ENCODE data around the gene PADI2. TPM values are rescaled to one million over a fixed set of nuclear protein-coding genes. Genes with fewer than 3 reads are reported as not detected.

PADI2 gene
- total and polyA plus RNA-seq, 2 experiments from 2014 or later = 1.7 to 4.3 TPM

DNA sequence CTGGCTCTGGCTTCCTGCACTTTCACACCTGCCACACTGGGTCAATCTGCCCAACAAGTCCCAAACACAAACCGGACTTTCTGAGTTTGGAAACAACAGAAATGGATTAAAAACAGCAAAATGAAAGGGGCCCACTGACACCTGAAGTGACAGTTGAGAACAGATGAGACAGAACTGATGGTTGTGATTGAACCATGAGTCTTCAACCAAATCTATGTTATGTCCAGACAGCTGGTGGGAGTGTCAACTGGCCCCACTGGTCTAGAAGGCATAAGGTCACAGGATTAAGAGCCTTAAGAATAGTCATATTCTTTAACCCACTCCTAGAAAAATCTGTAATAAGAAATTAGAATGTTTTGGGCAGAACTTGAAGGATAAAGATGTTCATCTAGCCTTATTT is 94.5 kb downstream of the PADI2 start:
- Histone ChIP-seq H3K27me3 (ENCODE audit: insufficient read depth) (no peaks in the 10 kb centered on the region), H3K27ac (ENCODE audit: low read depth) (no peak overlapping the region), H3F3A (replicated peaks; ENCODE audit: low read depth) (peaks cover 12% of the 10 kb centered on the region; the same call in 1 of the 2 replicates), H2AFZ (no peak overlapping the region), H3K4me2 (no peak overlapping the region), H3K4me3 (no peak overlapping the region), H3K9me2 (ENCODE audit: insufficient read depth) (no peaks in the 10 kb centered on the region), H3K4me1 (ENCODE audit: insufficient read depth) (no peaks in the 10 kb centered on the region), H3K79me2 (replicated peaks; ENCODE audit: insufficient read depth) (no peaks in the 10 kb centered on the region), H3K36me3 (ENCODE audit: insufficient read depth) (peaks cover 54% of the 10 kb centered on the region), H4K20me1 (replicated peaks; ENCODE audit: insufficient read depth) (peaks cover 10% of the 10 kb centered on the region)
- H3K4me3 Mint-ChIP-seq = no peak overlapping the region
- ATAC-seq (no peak), DNase-seq (ENCODE audit: low spot score) (no peak)
- no peaks in the 10 kb centered on the region for H3K9me3 Mint-ChIP-seq
- H3K4me1 Mint-ChIP-seq = no peaks in the 10 kb centered on the region
- no peak overlapping the region for H3K27ac Mint-ChIP-seq
- TF ChIP-seq, protein P1, sequence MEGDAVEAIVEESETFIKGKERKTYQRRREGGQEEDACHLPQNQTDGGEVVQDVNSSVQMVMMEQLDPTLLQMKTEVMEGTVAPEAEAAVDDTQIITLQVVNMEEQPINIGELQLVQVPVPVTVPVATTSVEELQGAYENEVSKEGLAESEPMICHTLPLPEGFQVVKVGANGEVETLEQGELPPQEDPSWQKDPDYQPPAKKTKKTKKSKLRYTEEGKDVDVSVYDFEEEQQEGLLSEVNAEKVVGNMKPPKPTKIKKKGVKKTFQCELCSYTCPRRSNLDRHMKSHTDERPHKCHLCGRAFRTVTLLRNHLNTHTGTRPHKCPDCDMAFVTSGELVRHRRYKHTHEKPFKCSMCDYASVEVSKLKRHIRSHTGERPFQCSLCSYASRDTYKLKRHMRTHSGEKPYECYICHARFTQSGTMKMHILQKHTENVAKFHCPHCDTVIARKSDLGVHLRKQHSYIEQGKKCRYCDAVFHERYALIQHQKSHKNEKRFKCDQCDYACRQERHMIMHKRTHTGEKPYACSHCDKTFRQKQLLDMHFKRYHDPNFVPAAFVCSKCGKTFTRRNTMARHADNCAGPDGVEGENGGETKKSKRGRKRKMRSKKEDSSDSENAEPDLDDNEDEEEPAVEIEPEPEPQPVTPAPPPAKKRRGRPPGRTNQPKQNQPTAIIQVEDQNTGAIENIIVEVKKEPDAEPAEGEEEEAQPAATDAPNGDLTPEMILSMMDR (conservative IDR thresholded peaks at IDR 0.05; ENCODE audit: low read depth in 2 of 2) = no peak
- TF ChIP-seq STAT1 (IDR thresholded peaks at IDR 0.05; ENCODE audit: unreplicated experiment) (no peak), EZH2 (IDR thresholded peaks at IDR 0.05; ENCODE audit: low read depth, unreplicated experiment) (no peak), CREB1 (CRISPR knock-in tag; IDR thresholded peaks at IDR 0.05; ENCODE audit: low read depth) (no peak), EZH2phosphoT487 (IDR thresholded peaks at IDR 0.05; ENCODE audit: unreplicated experiment) (no peak), ZNF114 (CRISPR knock-in tag; IDR thresholded peaks at IDR 0.05) (no peak), POLR2AphosphoS5 (IDR thresholded peaks at IDR 0.05; ENCODE audit: low read depth) (no peak), JUNB (IDR thresholded peaks at IDR 0.05; ENCODE audit: unreplicated experiment) (no peak), NANOG (IDR thresholded peaks at IDR 0.05; ENCODE audit: borderline replicate concordance) (no peak), ZNF331 (CRISPR knock-in tag; IDR thresholded peaks at IDR 0.05; ENCODE audit: low read depth) (no peak)
- TF ChIP-seq, protein P2, sequence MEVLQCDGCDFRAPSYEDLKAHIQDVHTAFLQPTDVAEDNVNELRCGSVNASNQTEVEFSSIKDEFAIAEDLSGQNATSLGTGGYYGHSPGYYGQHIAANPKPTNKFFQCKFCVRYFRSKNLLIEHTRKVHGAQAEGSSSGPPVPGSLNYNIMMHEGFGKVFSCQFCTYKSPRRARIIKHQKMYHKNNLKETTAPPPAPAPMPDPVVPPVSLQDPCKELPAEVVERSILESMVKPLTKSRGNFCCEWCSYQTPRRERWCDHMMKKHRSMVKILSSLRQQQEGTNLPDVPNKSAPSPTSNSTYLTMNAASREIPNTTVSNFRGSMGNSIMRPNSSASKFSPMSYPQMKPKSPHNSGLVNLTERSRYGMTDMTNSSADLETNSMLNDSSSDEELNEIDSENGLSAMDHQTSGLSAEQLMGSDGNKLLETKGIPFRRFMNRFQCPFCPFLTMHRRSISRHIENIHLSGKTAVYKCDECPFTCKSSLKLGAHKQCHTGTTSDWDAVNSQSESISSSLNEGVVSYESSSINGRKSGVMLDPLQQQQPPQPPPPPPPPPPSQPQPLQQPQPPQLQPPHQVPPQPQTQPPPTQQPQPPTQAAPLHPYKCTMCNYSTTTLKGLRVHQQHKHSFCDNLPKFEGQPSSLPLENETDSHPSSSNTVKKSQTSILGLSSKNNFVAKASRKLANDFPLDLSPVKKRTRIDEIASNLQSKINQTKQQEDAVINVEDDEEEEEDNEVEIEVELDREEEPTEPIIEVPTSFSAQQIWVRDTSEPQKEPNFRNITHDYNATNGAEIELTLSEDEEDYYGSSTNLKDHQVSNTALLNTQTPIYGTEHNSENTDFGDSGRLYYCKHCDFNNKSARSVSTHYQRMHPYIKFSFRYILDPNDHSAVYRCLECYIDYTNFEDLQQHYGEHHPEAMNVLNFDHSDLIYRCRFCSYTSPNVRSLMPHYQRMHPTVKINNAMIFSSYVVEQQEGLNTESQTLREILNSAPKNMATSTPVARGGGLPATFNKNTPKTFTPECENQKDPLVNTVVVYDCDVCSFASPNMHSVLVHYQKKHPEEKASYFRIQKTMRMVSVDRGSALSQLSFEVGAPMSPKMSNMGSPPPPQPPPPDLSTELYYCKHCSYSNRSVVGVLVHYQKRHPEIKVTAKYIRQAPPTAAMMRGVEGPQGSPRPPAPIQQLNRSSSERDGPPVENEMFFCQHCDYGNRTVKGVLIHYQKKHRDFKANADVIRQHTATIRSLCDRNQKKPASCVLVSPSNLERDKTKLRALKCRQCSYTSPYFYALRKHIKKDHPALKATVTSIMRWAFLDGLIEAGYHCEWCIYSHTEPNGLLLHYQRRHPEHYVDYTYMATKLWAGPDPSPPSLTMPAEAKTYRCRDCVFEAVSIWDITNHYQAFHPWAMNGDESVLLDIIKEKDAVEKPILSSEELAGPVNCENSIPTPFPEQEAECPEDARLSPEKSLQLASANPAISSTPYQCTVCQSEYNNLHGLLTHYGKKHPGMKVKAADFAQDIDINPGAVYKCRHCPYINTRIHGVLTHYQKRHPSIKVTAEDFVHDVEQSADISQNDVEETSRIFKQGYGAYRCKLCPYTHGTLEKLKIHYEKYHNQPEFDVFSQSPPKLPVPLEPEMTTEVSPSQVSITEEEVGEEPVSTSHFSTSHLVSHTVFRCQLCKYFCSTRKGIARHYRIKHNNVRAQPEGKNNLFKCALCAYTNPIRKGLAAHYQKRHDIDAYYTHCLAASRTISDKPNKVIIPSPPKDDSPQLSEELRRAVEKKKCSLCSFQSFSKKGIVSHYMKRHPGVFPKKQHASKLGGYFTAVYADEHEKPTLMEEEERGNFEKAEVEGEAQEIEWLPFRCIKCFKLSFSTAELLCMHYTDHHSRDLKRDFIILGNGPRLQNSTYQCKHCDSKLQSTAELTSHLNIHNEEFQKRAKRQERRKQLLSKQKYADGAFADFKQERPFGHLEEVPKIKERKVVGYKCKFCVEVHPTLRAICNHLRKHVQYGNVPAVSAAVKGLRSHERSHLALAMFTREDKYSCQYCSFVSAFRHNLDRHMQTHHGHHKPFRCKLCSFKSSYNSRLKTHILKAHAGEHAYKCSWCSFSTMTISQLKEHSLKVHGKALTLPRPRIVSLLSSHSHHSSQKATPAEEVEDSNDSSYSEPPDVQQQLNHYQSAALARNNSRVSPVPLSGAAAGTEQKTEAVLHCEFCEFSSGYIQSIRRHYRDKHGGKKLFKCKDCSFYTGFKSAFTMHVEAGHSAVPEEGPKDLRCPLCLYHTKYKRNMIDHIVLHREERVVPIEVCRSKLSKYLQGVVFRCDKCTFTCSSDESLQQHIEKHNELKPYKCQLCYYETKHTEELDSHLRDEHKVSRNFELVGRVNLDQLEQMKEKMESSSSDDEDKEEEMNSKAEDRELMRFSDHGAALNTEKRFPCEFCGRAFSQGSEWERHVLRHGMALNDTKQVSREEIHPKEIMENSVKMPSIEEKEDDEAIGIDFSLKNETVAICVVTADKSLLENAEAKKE (CRISPR knock-in tag; IDR thresholded peaks at IDR 0.05) = no peak
- TF ChIP-seq, protein P3, sequence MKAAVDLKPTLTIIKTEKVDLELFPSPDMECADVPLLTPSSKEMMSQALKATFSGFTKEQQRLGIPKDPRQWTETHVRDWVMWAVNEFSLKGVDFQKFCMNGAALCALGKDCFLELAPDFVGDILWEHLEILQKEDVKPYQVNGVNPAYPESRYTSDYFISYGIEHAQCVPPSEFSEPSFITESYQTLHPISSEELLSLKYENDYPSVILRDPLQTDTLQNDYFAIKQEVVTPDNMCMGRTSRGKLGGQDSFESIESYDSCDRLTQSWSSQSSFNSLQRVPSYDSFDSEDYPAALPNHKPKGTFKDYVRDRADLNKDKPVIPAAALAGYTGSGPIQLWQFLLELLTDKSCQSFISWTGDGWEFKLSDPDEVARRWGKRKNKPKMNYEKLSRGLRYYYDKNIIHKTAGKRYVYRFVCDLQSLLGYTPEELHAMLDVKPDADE (IDR thresholded peaks at IDR 0.05) = no peak
- TF ChIP-seq, protein P4, sequence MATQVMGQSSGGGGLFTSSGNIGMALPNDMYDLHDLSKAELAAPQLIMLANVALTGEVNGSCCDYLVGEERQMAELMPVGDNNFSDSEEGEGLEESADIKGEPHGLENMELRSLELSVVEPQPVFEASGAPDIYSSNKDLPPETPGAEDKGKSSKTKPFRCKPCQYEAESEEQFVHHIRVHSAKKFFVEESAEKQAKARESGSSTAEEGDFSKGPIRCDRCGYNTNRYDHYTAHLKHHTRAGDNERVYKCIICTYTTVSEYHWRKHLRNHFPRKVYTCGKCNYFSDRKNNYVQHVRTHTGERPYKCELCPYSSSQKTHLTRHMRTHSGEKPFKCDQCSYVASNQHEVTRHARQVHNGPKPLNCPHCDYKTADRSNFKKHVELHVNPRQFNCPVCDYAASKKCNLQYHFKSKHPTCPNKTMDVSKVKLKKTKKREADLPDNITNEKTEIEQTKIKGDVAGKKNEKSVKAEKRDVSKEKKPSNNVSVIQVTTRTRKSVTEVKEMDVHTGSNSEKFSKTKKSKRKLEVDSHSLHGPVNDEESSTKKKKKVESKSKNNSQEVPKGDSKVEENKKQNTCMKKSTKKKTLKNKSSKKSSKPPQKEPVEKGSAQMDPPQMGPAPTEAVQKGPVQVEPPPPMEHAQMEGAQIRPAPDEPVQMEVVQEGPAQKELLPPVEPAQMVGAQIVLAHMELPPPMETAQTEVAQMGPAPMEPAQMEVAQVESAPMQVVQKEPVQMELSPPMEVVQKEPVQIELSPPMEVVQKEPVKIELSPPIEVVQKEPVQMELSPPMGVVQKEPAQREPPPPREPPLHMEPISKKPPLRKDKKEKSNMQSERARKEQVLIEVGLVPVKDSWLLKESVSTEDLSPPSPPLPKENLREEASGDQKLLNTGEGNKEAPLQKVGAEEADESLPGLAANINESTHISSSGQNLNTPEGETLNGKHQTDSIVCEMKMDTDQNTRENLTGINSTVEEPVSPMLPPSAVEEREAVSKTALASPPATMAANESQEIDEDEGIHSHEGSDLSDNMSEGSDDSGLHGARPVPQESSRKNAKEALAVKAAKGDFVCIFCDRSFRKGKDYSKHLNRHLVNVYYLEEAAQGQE (IDR thresholded peaks at IDR 0.05; ENCODE audit: unreplicated experiment) = no peak
- H3K36me3 Mint-ChIP-seq (ENCODE audit: low read depth) = peaks cover 69% of the 10 kb centered on the region
- H3K27me3 Mint-ChIP-seq (ENCODE audit: insufficient read depth, low read depth, poor library complexity) = no peaks in the 10 kb centered on the region
